Measurements from ENCODE around the gene SLC17A6.

The SLC17A6 gene

GRCh38 chr11:22389526-22390282 is 51.5 kb downstream of the SLC17A6 start:
- no peak for TF ChIP-seq TAF1 (IDR thresholded peaks at IDR 0.05; ENCODE audit: borderline replicate concordance, insufficient read depth, low read length)
- TF ChIP-seq FOXP2 (optimal IDR thresholded peaks at IDR 0.05; ENCODE audit: borderline replicate concordance, extremely low read depth, extremely low read length, insufficient read depth): no peak
- no peak for TF ChIP-seq POLR2AphosphoS5 (IDR thresholded peaks at IDR 0.05; ENCODE audit: low read depth, low read length)

GRCh38 chr11:22390283-22390655 is 52.1 kb downstream of the SLC17A6 start:
- no peak for TF ChIP-seq POLR2AphosphoS5 (IDR thresholded peaks at IDR 0.05; ENCODE audit: low read depth, low read length)
- no peak for TF ChIP-seq SIN3A (IDR thresholded peaks at IDR 0.05; ENCODE audit: borderline replicate concordance, insufficient read depth, low read length)
- TF ChIP-seq TAF1 (IDR thresholded peaks at IDR 0.05; ENCODE audit: borderline replicate concordance, insufficient read depth, low read length): no peak
- no peak for TF ChIP-seq FOXP2 (optimal IDR thresholded peaks at IDR 0.05; ENCODE audit: borderline replicate concordance, extremely low read depth, extremely low read length, insufficient read depth)
- no peak for TF ChIP-seq REST (IDR thresholded peaks at IDR 0.05; ENCODE audit: insufficient read depth in 1 of 2, low read depth in 2 of 2, low read length in 2 of 2)

GRCh38 chr11:22392561-22392960 is 54.4 kb downstream of the SLC17A6 start:
- no peak for TF ChIP-seq FOXP2 (optimal IDR thresholded peaks at IDR 0.05; ENCODE audit: borderline replicate concordance, extremely low read depth, extremely low read length, insufficient read depth)
- TF ChIP-seq SIN3A (IDR thresholded peaks at IDR 0.05; ENCODE audit: borderline replicate concordance, insufficient read depth, low read length): no peak
- no peak for TF ChIP-seq TAF1 (IDR thresholded peaks at IDR 0.05; ENCODE audit: borderline replicate concordance, insufficient read depth, low read length)
- TF ChIP-seq POLR2AphosphoS5 (IDR thresholded peaks at IDR 0.05; ENCODE audit: low read depth, low read length): no peak
- TF ChIP-seq REST (IDR thresholded peaks at IDR 0.05; ENCODE audit: insufficient read depth in 1 of 2, low read depth in 2 of 2, low read length in 2 of 2): no peak

DNA sequence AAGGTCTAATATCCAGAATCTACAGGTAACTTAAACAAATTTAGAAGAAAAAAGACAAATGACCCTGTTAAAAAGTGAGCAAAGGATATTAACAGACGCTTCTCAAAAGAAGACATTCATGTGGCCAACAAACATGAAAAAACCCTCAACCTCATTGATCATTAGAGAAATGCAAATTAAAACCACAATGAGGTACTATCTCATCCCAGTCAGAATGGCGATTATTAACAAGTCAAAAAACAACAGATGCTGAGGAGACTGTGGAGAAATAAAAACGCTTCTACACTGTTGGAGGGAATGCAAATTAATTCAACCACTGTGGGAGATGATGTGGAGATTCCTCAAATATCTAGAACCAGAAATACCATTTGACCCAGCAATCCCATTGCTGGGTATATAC is 67.2 kb downstream of the SLC17A6 start:
- no peak for TF ChIP-seq FOXP2 (optimal IDR thresholded peaks at IDR 0.05; ENCODE audit: borderline replicate concordance, extremely low read depth, extremely low read length, insufficient read depth)
- no peak for TF ChIP-seq SIN3A (IDR thresholded peaks at IDR 0.05; ENCODE audit: borderline replicate concordance, insufficient read depth, low read length)
- TF ChIP-seq POLR2AphosphoS5 (IDR thresholded peaks at IDR 0.05; ENCODE audit: low read depth, low read length): no peak
- no peak for TF ChIP-seq TAF1 (IDR thresholded peaks at IDR 0.05; ENCODE audit: borderline replicate concordance, insufficient read depth, low read length)
- no peak for TF ChIP-seq REST (IDR thresholded peaks at IDR 0.05; ENCODE audit: insufficient read depth in 1 of 2, low read depth in 2 of 2, low read length in 2 of 2)

DNA sequence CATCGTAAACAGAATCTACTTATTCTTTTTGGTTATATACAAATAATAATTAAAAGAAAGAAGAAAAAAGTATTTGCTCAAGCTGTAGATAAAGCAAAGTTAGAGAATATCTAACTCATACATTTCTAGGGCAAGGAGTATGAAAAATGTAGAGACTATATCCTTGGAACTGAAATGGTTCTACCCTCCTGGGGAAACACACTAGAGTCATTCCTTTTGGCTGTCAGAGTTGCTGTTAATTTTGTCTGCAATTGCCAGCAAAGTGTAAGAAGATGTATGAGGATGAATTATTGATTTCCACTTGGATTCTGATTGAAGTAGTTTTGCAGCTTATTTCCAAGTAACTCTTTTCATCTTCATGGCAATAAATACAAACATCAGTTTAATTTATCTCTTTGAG is 69.1 kb downstream of the SLC17A6 start:
- TF ChIP-seq SIN3A (IDR thresholded peaks at IDR 0.05; ENCODE audit: borderline replicate concordance, insufficient read depth, low read length) (no peak), TAF1 (IDR thresholded peaks at IDR 0.05; ENCODE audit: borderline replicate concordance, insufficient read depth, low read length) (no peak), FOXP2 (optimal IDR thresholded peaks at IDR 0.05; ENCODE audit: borderline replicate concordance, extremely low read depth, extremely low read length, insufficient read depth) (no peak), REST (IDR thresholded peaks at IDR 0.05; ENCODE audit: insufficient read depth in 1 of 2, low read depth in 2 of 2, low read length in 2 of 2) (no peak), POLR2AphosphoS5 (IDR thresholded peaks at IDR 0.05; ENCODE audit: low read depth, low read length) (no peak)
